Hematopoietic multipotent progenitor cell treated with erythropoietin and hydrocortisone succinate and interleukin-3 and kit ligand, for 6 days (in vitro differentiated cells): Measurements from ENCODE around the gene LGALS4.
"Not testable (repeated sequence)": the region's sequence is repeated elsewhere in the genome, so short reads cannot be mapped to it uniquely, and the experiment has no call there.

ENCODE experiments used
- DNase-seq: peaks from one replicate; pipeline ENCODE4 v3.0.0-alpha.2; 2015

Gene LGALS4

DNA sequence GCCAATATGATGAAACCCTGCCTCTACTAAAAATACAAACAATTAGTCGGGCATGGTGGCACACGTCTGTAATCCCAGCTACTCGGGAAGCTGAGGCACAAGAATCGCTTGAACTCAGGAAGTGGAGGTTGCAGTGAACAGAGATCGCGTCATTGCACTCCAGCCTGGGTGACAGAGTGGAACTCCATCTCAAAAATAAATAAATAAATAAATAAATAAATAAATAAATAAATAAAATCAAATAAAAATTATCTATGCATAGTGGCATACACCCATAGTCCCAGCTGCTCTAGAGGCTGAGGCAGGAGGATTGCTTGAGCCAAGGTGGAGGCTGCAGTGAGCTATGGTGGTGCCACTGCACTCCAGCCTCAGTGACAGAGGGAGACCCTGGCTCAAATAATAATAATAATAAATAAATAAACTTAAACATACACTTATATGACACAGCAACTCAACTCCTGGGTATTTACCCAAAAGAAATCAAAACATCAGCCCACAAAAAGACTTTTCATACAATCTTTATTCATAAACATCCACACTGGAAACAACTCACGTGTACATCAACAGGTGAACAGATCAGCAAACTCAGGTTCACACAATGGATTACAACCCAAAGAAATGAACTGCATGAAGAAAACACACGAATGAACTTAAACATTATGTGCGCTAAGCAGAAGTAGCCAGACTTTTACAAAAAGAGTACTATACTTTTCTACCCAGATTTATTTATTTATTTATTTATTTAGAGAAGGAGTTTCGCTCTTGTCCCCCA, 46.3 kb downstream of the LGALS4 start:
- DNase-seq, result no peak

DNA sequence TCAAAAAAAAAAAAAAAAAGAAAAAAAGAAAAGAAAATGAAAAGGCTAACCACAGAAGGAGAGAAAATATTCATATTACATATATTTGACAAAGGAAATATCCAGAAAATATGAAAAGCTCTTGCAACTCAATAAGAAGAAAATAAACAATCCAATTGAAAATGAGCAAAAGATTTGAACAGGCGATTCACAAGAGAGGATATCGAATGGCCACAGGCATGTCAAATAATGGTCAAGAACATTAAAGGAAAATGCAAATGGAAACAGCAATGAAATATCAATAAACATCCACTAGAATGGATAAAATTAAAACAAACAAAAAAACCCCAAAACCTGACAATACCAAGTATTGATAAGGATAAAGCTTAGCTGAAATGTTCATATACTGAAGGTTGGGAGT, 47.5 kb downstream of the LGALS4 start:
- DNase-seq, result no peak

DNA sequence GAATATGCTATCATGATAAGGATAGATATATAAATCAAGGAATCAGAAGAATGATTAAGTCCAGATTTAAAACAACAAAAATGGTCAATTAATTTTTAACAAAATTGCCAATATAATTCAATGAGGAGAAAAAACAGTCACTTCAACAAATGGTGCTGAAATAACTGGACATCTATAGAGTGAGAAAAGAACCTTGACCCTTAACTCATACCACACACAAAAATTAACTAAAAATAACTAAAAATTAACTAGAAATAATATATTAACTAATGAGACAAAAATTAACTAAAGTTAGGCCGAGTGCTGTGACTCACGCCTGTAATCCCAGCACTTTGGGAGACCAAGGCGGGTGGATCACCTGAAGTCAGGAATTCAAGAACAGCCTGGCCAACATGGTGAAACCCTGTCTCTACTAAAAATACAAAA, 48.9 kb downstream of the LGALS4 start:
- DNase-seq, result no peak

DNA sequence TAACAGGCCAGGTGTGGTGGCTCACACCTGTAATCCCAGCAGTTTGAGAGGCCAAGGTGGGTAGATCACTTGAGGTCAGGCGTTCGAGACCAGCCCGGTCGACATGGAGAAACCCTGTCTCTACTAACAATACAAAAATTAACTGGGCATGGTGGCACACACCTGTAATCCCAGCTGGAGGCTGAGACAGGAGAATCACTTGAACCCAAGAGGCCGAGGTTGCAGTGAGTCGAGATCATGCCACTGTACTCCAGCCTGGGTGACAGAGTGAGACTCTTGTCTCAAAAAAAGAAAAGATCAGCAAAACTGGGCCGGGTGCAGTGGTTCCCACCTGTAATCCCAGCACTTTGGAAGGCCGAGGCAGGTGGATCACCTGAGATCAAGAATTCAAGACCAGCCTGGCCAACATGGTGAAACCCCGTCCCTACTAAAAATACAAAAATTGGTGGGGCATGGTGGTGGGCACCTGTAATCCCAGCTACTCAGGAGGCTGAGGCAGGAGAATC, 50.8 kb downstream of the LGALS4 start:
- not testable (repeated sequence) for DNase-seq

DNA sequence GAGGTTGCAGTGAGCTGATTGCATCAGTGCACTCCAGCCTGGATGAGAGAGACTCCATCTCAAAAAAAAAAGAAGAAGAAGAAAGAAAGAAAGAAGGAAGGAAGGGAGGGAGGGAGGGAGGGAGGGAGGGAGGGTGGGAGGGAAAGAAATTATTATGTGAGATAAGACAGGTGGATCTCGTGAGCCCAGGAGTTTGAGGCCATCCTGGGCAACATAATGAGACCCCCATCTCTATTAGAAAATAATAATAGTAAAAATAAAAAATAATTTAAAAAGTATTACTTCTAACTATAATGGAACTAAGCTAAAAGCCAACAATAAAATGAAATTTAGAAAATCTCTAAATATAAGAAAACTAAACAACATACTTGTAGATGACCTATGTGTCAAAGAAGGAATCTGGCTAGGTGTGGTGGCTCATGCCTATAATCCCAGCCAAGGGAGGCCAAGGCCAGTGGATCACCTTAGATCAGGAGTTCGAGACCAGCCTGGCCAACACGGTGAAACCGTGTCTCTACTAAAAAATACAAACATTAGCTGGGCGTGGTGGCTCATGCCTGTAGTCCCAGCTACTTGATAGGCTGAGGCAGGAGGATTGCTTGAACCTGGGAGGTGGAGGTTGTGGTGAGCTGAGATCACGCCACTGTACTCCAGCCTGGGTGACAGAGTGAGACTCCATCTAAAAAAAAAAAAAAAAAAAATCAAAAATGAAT, 51.8 kb downstream of the LGALS4 start:
- not testable (repeated sequence) for DNase-seq

DNA sequence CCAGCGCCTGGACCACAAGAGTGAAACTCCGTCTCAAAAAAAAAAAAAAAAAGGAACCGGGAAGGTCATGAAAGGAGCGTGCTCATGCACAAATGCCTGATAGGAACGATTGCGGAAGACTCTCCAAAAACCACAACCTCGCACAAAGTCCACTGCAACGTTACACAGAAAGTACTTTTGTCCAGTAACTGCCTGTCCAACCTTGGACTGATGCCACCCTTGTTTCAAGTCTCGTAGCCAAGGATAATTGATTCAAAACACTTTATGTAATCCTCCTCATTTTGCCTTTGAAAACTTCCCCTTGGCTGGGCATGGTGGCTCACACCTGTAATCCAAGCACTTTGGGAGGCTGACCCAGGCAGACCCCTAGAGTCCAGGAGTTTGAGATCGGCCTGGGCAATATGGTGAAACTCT, 53.1 kb downstream of the LGALS4 start:
- no peak for DNase-seq

DNA sequence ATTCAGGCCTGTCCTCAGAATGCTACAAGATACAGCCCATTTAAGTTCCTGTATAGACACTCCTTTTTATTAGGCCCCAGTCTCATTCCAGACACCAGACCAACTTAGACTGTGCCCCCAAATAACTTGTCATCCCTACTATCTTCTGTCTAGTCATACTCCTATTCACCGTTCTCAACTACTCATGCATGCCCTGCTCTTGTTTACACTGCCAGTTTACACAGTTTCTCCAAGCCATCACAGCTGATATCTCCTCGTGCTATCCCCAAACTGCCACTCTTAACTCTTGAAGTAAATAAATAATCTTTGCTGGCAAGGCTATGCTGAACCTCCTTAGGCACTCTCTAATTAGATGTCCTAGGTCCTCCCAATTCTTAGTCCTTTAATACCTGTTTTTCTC, 58.5 kb downstream of the LGALS4 start:
- DNase-seq, result not testable (repeated sequence)

DNA sequence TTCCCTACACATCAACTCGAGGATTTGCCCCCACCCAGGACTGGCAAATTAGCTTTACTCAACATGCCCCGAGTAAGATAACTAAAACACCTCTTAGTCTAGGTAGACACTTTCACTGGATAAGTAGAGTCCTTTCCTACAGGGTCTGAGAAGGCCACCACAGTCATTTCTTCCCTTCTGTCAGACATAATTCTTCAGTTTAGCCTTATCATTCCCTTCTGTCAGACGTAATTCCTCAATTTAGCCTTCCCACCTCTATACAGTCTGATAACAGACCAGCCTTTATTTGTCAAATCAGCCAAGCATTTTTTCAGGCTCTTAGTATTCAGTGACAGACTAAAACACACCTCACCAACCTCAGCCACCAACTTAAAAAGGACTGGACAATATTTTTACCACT, 59.0 kb downstream of the LGALS4 start:
- DNase-seq, result not testable (repeated sequence)
